Activated T-cell treated with anti-CD3 and anti-CD28 coated beads for 1 hour (primary cell): Measurements from ENCODE around the gene TAF8.
A peak's percentile ranks its signal among the peaks of the same experiment; 100 is the strongest.

Source experiments
- DNase-seq: peaks from one replicate; pipeline ENCODE4 v3.0.0-alpha.2; 2020; ENCODE audit warnings: low read depth

Gene TAF8

GRCh38 chr6:42051268-42051653 is 937 bp downstream of the TAF8 start:
- no peak for DNase-seq

GRCh38 chr6:42053601-42054000 is 3.3 kb downstream of the TAF8 start:
- no peak for DNase-seq

- DNase-seq: no peak
These were observed 9.4 kb downstream of the TAF8 start for GRCh38 chr6:42059743-42060142.

- DNase-seq: no peak
These were observed 15.9 kb downstream of the TAF8 start for GRCh38 chr6:42066156-42066675.

- DNase-seq: no peak
These were observed 17.8 kb downstream of the TAF8 start for GRCh38 chr6:42068173-42068572.

GRCh38 chr6:42068872-42069522 is 18.7 kb downstream of the TAF8 start:
- DNase-seq: no peak

GRCh38 chr6:42071881-42072583 is 21.7 kb downstream of the TAF8 start:
- DNase-seq: no peak

- no peak for DNase-seq
These were observed 23.0 kb downstream of the TAF8 start for GRCh38 chr6:42073287-42073686.

GRCh38 chr6:42075159-42075838 is 25.0 kb downstream of the TAF8 start:
- peak; percentile 36 for DNase-seq

GRCh38 chr6:42078386-42078785 is 28.1 kb downstream of the TAF8 start:
- no peak for DNase-seq

GRCh38 chr6:42079941-42080464 is 29.7 kb downstream of the TAF8 start:
- DNase-seq: no peak

- no peak for DNase-seq
These were observed 33.2 kb downstream of the TAF8 start for GRCh38 chr6:42083530-42083929.

GRCh38 chr6:42084889-42085288 is 34.6 kb downstream of the TAF8 start:
- no peak for DNase-seq

- no peak for DNase-seq
These were observed 36.0 kb downstream of the TAF8 start for GRCh38 chr6:42086046-42087035.

GRCh38 chr6:42088101-42088591 is 37.8 kb downstream of the TAF8 start:
- DNase-seq: no peak

- DNase-seq: no peak
These were observed 40.7 kb downstream of the TAF8 start for GRCh38 chr6:42090819-42091717.

GRCh38 chr6:42091718-42092023 is 41.3 kb downstream of the TAF8 start:
- no peak for DNase-seq

GRCh38 chr6:42093582-42094329 is 43.4 kb downstream of the TAF8 start:
- DNase-seq: no peak

- DNase-seq: no peak
These were observed 44.8 kb downstream of the TAF8 start for GRCh38 chr6:42095094-42095493.
